RPMI7951 (cell line): Measurements from ENCODE around the gene A3GALT2. TPM values are rescaled to one million over a fixed set of nuclear protein-coding genes. Genes with fewer than 3 reads are reported as not detected.

Source experiments
- total RNA-seq: library from RNA; depleted of rRNA; stranded (reverse); fragments of >200 nt; shearing (Covaris generic); gene quantifications from 2 replicates; pipeline ENCODE4 v1.2.3, GENCODE V29; 2014; rRNA removed

The A3GALT2 gene
- total RNA-seq, 1 experiment from 2014 or later = not detected

Other genes starting within 250 kb of the A3GALT2 start
- gene AZIN2, start 239.9 kb downstream of the A3GALT2 start, total RNA-seq = 9.4 TPM in 2 replicates
- gene TRIM62, start 139.1 kb downstream of the A3GALT2 start, total RNA-seq = 5.6 and 6.2 TPM in 2 replicates
- gene ZNF362, start 64.6 kb downstream of the A3GALT2 start, total RNA-seq = 6.6 and 8.9 TPM in 2 replicates
- 124 and 142 TPM in 2 replicates for gene PHC2, start 110.0 kb upstream of the A3GALT2 start, total RNA-seq
- gene ZSCAN20, start 151.5 kb upstream of the A3GALT2 start, total RNA-seq = 5.5 and 5.6 TPM in 2 replicates